Right lung (tissue), 5 donors: ENCODE measurements around the gene RARB. TPM values are rescaled to one million over a fixed set of nuclear protein-coding genes. Genes with fewer than 3 reads are reported as not detected.

Experiments used
- DNase-seq, 2 donors: peaks; one replicate each; pipeline ENCODE4 v3.0.0-alpha.2; 2013
- polyA plus RNA-seq, 5 donors: library from polyadenylated mRNA; unstranded; fragments of 120-200 nt; gene quantifications; one replicate each; pipeline versions ENCODE4 v1.2.1 to v1.2.3, GENCODE V29; 2013; ENCODE audit warnings: inconsistent platforms in 1 of 5, low replicate concordance in 1 of 5; ENCODE audit not compliant: insufficient read length in 5 of 5, insufficient read depth in 1 of 5

The RARB gene
- polyA plus RNA-seq, 5 donors, result 24.8 to 42.4 (median 34.8) TPM

GRCh38 chr3:25574172-25574765, 146.2 kb downstream of the RARB start:
- DNase-seq, result no peak

- no peak for DNase-seq
Measured at GRCh38 chr3:25575001-25575400, 146.9 kb downstream of the RARB start.

- no peak for DNase-seq
Measured at GRCh38 chr3:25576146-25576545, 148.1 kb downstream of the RARB start.

- no peak for DNase-seq
Measured at GRCh38 chr3:25576831-25577454, 148.9 kb downstream of the RARB start.

- no peak for DNase-seq
Measured at GRCh38 chr3:25578059-25578458, 150.0 kb downstream of the RARB start.

GRCh38 chr3:25580534-25580933, 152.5 kb downstream of the RARB start:
- DNase-seq, result no peak

- no peak for DNase-seq
Measured at GRCh38 chr3:25581335-25581734, 153.3 kb downstream of the RARB start.

GRCh38 chr3:25581823-25582222, 153.8 kb downstream of the RARB start:
- DNase-seq, result no peak

- DNase-seq, result no peak
Measured at GRCh38 chr3:25582242-25582641, 154.2 kb downstream of the RARB start.

- no peak for DNase-seq
Measured at GRCh38 chr3:25583343-25583742, 155.3 kb downstream of the RARB start.

- no peak for DNase-seq
Measured at GRCh38 chr3:25584011-25584789, 156.1 kb downstream of the RARB start.

- no peak for DNase-seq
Measured at GRCh38 chr3:25585361-25586166, 157.5 kb downstream of the RARB start.

- DNase-seq, result no peak
Measured at GRCh38 chr3:25586167-25586505, 158.1 kb downstream of the RARB start.

- DNase-seq, result no peak
Measured at GRCh38 chr3:25586553-25586952, 158.5 kb downstream of the RARB start.

GRCh38 chr3:25587094-25587493, 159.0 kb downstream of the RARB start:
- DNase-seq, result no peak

GRCh38 chr3:25587526-25587925, 159.5 kb downstream of the RARB start:
- DNase-seq, result no peak

- DNase-seq, result no peak
Measured at GRCh38 chr3:25587975-25588374, 159.9 kb downstream of the RARB start.

GRCh38 chr3:25588441-25589103, 160.5 kb downstream of the RARB start:
- DNase-seq, result no peak

- no peak for DNase-seq
Measured at GRCh38 chr3:25589104-25589782, 161.2 kb downstream of the RARB start.

GRCh38 chr3:25589783-25590258, 161.8 kb downstream of the RARB start:
- DNase-seq, result no peak

GRCh38 chr3:25592510-25592968, 164.5 kb downstream of the RARB start:
- DNase-seq, result peak in 1 of 2 donors; percentile 24
